Erythroblast (primary cell): ENCODE data around the gene EIF4B.

ENCODE experiments used
- DNase-seq, 2 experiments: peaks; one replicate each; lab custom pipeline; 2025; lab: John Stamatoyannopoulos, UW
- GATA1 ChIP-seq: IDR thresholded peaks from 2 replicates; pipeline ENCODE4 v1.6.1; 2011; ENCODE audit warnings: low read depth, mild to moderate bottlenecking, control low read depth, low read length, moderate library complexity
- POLR2A ChIP-seq: IDR thresholded peaks from 2 replicates; pipeline ENCODE4 v1.6.1; 2011; ENCODE audit warnings: mild to moderate bottlenecking, low read length

The EIF4B gene

DNA sequence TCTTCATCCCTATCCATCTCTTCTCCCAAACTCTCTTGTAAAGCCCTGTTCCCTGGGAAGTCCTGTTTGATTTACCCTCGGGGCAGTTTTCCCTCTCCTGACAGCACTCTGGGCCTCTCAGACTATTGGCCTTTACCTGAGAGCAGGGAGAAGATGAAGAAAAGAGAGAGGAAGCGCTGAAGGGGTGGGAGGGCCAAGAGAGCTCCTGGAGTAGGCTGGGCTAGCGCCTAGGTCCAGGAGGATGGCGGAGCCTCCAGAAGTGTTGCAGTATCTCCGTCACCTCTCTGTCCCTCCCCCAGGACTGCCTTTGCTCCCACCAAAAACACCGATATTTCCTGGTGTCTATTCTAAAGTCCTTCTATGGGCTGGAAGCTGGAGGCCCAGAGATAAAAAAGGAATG, 85.5 kb downstream of the EIF4B start:
- DNase-seq, result no peak
- TF ChIP-seq POLR2A, result no peak
- no peak for TF ChIP-seq GATA1
